GM12873 (cell line): Measurements from ENCODE around the gene RCHY1.

Experiments used
- CTCF ChIP-seq: IDR thresholded peaks from 2 replicates; pipeline ENCODE4 v1.5.1; 2012; ENCODE audit warnings: low read depth, mild to moderate bottlenecking, moderate library complexity, low read length, control low read depth; ENCODE audit not compliant: insufficient read depth; ENCODE audit errors: missing control alignments

The RCHY1 gene

GRCh38 chr4:75547647-75548387 lies 33.6 kb upstream of the RCHY1 start:
- no peak for TF ChIP-seq CTCF

- TF ChIP-seq CTCF, result no peak
These were observed 31.3 kb upstream of the RCHY1 start for GRCh38 chr4:75545526-75545925.

GRCh38 chr4:75544870-75545269 lies 30.7 kb upstream of the RCHY1 start:
- TF ChIP-seq CTCF, result no peak

- TF ChIP-seq CTCF, result no peak
These were observed 28.6 kb upstream of the RCHY1 start for GRCh38 chr4:75542824-75543223.

- TF ChIP-seq CTCF, result no peak
These were observed 16.5 kb upstream of the RCHY1 start for GRCh38 chr4:75530556-75531322.

- no peak for TF ChIP-seq CTCF
These were observed 13.3 kb upstream of the RCHY1 start for GRCh38 chr4:75527482-75527881.

GRCh38 chr4:75525910-75526309 lies 11.7 kb upstream of the RCHY1 start:
- TF ChIP-seq CTCF, result no peak
